Osteoblast (primary cell): ENCODE measurements around the gene PLCD3. TPM values are rescaled to one million over a fixed set of nuclear protein-coding genes. Genes with fewer than 3 reads are reported as not detected.
A peak's percentile ranks its signal among the peaks of the same experiment; 100 is the strongest.

Experiments
- DNase-seq: peaks from one replicate; pipeline ENCODE4 v3.0.0; 2011; ENCODE audit warnings: low spot score, mixed read lengths; ENCODE audit not compliant: insufficient read length; ENCODE audit errors: missing footprints
- H2AFZ ChIP-seq: 2 replicates; pipeline ENCODE4 v1.6.0; 2011; ENCODE audit warnings: mild to moderate bottlenecking, low read length
- H3K27ac ChIP-seq: 2 replicates; pipeline ENCODE4 v1.5.1; 2011; ENCODE audit warnings: mild to moderate bottlenecking, low read depth, low read length, moderate library complexity
- H3K27me3 ChIP-seq: 2 replicates; pipeline ENCODE4 v1.6.0; 2012; ENCODE audit warnings: mild to moderate bottlenecking, control low read depth, inconsistent platforms, low read length, moderate library complexity; ENCODE audit not compliant: insufficient read depth
- H3K36me3 ChIP-seq: 2 replicates; pipeline ENCODE4 v1.5.1; 2011; ENCODE audit warnings: mild to moderate bottlenecking, low read length, control low read depth, moderate library complexity; ENCODE audit not compliant: insufficient read depth
- H3K4me1 ChIP-seq: 2 replicates; pipeline ENCODE4 v1.5.1; 2011; ENCODE audit warnings: mild to moderate bottlenecking, low read length, control low read depth, moderate library complexity; ENCODE audit not compliant: insufficient read depth
- H3K4me2 ChIP-seq: 2 replicates; pipeline ENCODE4 v1.6.0; 2011; ENCODE audit warnings: mild to moderate bottlenecking, low read length; ENCODE audit not compliant: insufficient read depth
- H3K4me3 ChIP-seq: fragments of 200-600 bp; sonication (generic); 3 replicates; pipeline ENCODE4 v1.5.1; 2012; ENCODE audit warnings: mild to moderate bottlenecking, low read length, inconsistent platforms; ENCODE audit not compliant: insufficient read depth
- H3K79me2 ChIP-seq: 2 replicates; pipeline ENCODE4 v1.6.0; 2012; ENCODE audit warnings: mild to moderate bottlenecking, low read length, control low read depth, inconsistent platforms; ENCODE audit not compliant: insufficient read depth
- H3K9me3 ChIP-seq: 2 replicates; pipeline ENCODE4 v1.5.1; 2011; ENCODE audit warnings: low read depth, low read length, control low read depth
- H4K20me1 ChIP-seq: 2 replicates; pipeline ENCODE4 v1.6.0; 2012; ENCODE audit warnings: mild to moderate bottlenecking, low read length, control low read depth; ENCODE audit not compliant: insufficient read depth
- CTCF ChIP-seq: IDR thresholded peaks from 2 replicates; pipeline ENCODE4 v1.5.1; 2011; ENCODE audit warnings: mild to moderate bottlenecking, low read depth, low read length, moderate library complexity; ENCODE audit errors: extremely low read depth
- total RNA-seq: library from RNA; depleted of rRNA; stranded (reverse); fragments of >200 nt; gene quantifications from 2 replicates; pipeline ENCODE4 v1.2.3, GENCODE V29; 2012

The PLCD3 gene
- total RNA-seq, 1 donor: 31.5 TPM

GRCh38 chr17:45146592-45146889 is 14.2 kb upstream of the PLCD3 start:
- H3K4me2 ChIP-seq: peak overlapping the region; percentile 92
- no peak overlapping the region for H2AFZ ChIP-seq
- H3K4me1 ChIP-seq: peaks cover 29% of the 10 kb centered on the region
- no peak for TF ChIP-seq CTCF
- no peaks in the 10 kb centered on the region for H3K9me3 ChIP-seq
- peak overlapping the region; percentile 78 for H3K4me3 ChIP-seq
- no peaks in the 10 kb centered on the region for H3K36me3 ChIP-seq
- no peaks in the 10 kb centered on the region for H3K27me3 ChIP-seq
- H3K79me2 ChIP-seq: peaks cover 26% of the 10 kb centered on the region
- peaks cover 22% of the 10 kb centered on the region for H4K20me1 ChIP-seq
- peak overlapping the region; percentile 100 for H3K27ac ChIP-seq
- DNase-seq: peak; percentile 36

DNA sequence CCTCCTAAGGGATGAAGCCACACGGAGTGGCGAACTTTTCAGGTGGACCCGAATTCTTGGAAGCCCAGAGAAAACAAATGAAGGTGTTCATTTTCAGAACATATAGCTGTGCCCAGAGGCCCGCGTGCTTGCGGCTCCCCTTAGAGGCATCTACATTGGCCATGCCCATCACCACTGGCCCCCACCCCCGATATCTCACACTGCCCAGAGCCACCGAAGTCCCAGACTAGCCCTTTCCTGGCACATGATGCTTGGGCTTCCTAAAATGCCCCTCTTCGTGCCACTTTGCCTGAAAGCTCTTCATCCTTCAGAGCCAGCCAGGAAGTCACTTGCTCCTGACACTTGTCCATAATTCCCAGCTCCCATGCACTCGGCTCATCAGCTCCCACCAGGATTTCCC is 13.9 kb upstream of the PLCD3 start:
- no peaks in the 10 kb centered on the region for H3K36me3 ChIP-seq
- H3K79me2 ChIP-seq: peaks cover 22% of the 10 kb centered on the region
- peak overlapping the region; percentile 100 for H3K27ac ChIP-seq
- no peaks in the 10 kb centered on the region for H3K27me3 ChIP-seq
- no peak for TF ChIP-seq CTCF
- H2AFZ ChIP-seq: no peak overlapping the region
- no peaks in the 10 kb centered on the region for H3K9me3 ChIP-seq
- DNase-seq: peak; percentile 22
- H3K4me3 ChIP-seq: no peak overlapping the region
- peaks cover 18% of the 10 kb centered on the region for H4K20me1 ChIP-seq
- H3K4me2 ChIP-seq: peak overlapping the region; percentile 92
- H3K4me1 ChIP-seq: peaks cover 25% of the 10 kb centered on the region

DNA sequence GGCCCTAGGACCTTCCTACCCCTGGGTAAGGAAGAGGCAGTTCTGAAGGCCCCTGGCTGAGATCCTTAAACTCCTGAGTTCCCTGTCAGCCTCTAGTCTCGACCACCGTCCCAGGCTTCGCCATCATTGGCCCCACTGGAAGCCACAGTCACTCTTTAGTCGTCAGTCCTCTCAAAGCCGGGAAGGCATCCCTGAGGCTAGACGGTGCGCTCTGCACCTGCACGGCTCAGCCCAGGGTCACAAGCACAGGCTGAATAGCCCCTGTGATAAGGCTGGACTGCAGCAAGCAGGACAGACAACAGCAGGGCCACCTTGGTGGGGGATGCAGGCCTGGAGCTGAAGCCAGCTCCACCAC is 12.7 kb upstream of the PLCD3 start:
- TF ChIP-seq CTCF: no peak
- H3K9me3 ChIP-seq: no peaks in the 10 kb centered on the region
- H3K27ac ChIP-seq: peak overlapping the region; percentile 74
- peak overlapping the region; percentile 28 for H2AFZ ChIP-seq
- no peak for DNase-seq
- H4K20me1 ChIP-seq: peaks cover 14% of the 10 kb centered on the region
- H3K79me2 ChIP-seq: peaks cover 11% of the 10 kb centered on the region
- H3K4me3 ChIP-seq: peak overlapping the region; percentile 73
- no peaks in the 10 kb centered on the region for H3K27me3 ChIP-seq
- H3K4me1 ChIP-seq: peaks cover 25% of the 10 kb centered on the region
- H3K36me3 ChIP-seq: no peaks in the 10 kb centered on the region
- H3K4me2 ChIP-seq: peak overlapping the region; percentile 80

DNA sequence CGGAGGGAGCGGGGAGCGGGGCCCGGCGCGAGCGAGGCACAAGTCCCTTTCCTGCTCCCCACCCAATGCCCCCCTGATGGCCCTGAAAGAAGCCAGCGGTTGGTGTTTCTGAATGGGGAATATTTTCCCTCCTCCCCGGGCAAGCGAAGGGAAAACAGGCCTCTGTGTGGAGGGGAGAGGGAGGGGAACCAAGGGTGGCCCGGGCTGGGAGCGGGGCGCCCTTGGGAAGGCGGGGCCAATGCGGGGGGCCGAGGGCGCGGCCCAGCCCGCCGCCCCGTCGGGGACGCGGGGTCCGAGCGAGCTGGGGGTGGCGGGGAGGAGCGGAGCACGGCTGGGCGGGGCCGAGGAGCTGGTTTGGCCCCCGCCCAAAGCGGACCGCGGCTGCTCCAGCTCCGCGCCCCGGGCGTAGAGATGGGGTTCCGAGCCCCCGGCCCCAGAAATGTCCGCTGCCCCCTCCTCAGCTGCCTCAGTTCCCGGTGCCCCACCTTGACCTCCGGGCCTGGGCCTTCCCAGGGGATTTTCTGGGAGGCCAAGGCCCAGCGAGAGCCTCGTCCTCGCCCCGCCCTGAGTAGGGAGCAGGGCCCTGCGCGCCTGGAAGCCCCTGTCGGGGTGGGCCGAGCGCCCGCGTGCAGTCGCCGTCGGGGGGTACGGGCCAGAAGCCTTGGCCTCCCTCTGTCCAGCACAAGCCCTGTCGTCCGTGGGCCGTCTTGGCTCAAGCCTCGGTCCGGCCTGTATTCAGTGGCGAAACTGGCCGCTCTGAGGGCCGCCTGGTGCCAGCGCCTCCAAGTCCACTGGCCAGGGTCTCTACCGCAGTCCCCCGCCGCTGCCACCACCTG is 12.1 kb upstream of the PLCD3 start:
- Histone ChIP-seq H3K36me3 (no peaks in the 10 kb centered on the region), H2AFZ (peak overlapping the region; percentile 77), H3K4me3 (peak overlapping the region; percentile 73), H3K27me3 (no peaks in the 10 kb centered on the region), H3K79me2 (peaks cover 5% of the 10 kb centered on the region), H3K9me3 (no peaks in the 10 kb centered on the region), H4K20me1 (peaks cover 8% of the 10 kb centered on the region), H3K27ac (peak overlapping the region; percentile 81), H3K4me2 (peak overlapping the region; percentile 80), H3K4me1 (peaks cover 25% of the 10 kb centered on the region)
- peak; percentile 94 for DNase-seq
- TF ChIP-seq CTCF: no peak
